Loucy (cell line): ENCODE results near the gene PAK5.

Source experiments
- EZH2phosphoT487 ChIP-seq: fragments of 200-600 bp; IDR thresholded peaks from 2 replicates; pipeline ENCODE4 v1.6.1; 2018; ENCODE audit warnings: antibody characterized with exemption, mild to moderate bottlenecking, moderate library complexity, borderline replicate concordance
- TF ChIP-seq, protein P1 (sequence below): fragments of 200-600 bp; sonication (generic); conservative IDR thresholded peaks from 2 replicates; pipeline ENCODE4 v1.5.1; 2014; ENCODE audit warnings: mild to moderate bottlenecking, antibody characterized with exemption, low read length

DNA sequence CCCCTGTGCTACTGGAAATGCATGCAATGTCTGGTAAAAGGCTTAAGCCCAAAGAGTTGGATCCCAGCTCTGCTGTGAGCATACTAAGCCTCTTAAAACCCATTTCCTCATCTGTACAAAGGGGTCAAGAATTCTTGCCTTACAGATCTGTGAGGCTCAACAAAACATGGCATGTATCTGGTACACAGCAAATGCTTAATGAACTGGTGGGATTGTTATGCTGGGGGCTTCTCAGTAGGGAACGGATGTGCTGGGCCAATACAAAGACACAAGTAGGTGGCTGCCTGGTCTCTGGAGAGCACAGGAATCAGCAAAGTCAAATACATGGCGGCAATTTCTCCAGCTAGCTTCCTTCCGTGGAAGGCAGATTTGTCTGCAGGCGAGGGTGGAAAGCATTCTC, 262.2 kb downstream of the PAK5 start:
- TF ChIP-seq, protein P1, sequence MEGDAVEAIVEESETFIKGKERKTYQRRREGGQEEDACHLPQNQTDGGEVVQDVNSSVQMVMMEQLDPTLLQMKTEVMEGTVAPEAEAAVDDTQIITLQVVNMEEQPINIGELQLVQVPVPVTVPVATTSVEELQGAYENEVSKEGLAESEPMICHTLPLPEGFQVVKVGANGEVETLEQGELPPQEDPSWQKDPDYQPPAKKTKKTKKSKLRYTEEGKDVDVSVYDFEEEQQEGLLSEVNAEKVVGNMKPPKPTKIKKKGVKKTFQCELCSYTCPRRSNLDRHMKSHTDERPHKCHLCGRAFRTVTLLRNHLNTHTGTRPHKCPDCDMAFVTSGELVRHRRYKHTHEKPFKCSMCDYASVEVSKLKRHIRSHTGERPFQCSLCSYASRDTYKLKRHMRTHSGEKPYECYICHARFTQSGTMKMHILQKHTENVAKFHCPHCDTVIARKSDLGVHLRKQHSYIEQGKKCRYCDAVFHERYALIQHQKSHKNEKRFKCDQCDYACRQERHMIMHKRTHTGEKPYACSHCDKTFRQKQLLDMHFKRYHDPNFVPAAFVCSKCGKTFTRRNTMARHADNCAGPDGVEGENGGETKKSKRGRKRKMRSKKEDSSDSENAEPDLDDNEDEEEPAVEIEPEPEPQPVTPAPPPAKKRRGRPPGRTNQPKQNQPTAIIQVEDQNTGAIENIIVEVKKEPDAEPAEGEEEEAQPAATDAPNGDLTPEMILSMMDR, result no peak
- no peak for TF ChIP-seq EZH2phosphoT487
